ENCODE data around the gene PRDX2.

The PRDX2 gene

GRCh38 chr19:12752056-12752781 lies 49.4 kb downstream of the PRDX2 start:
- DNase-seq (ENCODE audit: low spot score), result no peak

DNA sequence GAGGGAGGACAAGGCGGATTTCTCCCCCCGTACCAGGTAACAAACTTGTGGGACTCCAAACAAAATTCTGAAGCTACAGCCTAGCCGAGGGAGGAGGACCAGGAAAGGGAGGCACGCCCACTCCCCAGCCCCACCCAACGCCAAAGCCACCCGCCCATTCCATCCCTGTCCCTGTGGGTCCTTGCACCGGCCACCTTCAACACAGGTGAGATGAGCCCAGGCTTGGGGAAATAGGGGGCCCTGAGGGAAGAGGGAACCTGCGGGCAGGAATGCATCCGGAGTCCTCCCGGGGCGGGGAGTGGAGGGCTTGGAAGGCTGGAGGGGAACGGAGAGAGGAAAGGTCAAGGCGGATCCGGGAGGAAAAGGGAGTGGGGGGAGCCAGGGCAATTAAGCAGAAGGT lies 50.0 kb downstream of the PRDX2 start, which contains the start of gene BEST2:
Gene BEST2 (plus strand): TSS at position 157 of the 400 bp plus-strand sequence. CDS start 802 bp downstream, outside the sequence.
- no peak for DNase-seq (ENCODE audit: low spot score)

DNA sequence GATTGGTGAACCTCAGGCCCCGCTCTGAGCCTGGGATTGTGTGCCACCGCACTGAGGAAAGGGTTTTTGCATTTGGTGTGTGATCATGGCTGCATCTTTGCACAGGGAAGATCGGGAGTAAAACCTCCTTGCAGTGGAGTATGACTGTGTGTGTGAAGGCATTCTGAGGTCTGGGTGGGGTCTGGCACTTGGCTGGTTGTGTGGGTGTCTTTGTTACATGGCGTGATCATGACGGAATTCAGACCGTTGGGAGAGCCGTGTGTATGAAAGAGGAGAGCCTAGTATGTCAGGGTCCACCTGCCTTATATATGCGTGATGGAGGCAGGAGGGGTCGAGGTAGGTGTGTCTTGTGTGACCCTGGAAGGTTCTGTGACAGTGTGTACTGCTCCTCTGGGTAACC lies 50.7 kb downstream of the PRDX2 start:
- DNase-seq (ENCODE audit: low spot score), result no peak

DNA sequence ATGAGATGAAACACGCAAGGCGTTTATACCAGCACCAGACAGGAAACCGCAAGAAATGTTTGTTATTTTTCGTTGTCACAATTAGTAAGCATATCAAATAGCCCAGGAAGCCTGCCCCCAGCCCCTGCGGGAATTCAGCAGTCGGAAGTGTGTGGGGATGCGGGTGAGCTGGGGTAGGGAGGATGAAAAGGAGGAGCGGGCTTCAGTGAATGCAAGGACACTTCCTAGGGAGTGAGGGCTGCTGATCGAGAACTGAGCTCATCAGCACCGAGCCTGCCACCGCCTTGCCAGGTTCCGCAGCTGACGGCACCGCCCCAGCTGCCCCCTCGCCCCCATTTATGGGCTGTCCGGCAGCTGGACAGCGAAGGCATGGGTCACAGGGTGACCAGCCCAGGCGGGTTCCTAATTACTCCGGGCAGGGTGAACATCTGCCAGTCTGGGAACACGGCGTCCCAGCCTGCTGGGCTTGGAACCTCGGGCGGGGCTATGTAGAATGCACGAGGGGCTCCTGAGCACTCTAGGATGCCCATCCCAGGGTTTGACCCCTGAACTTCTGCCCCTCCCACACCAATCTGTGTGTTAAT lies 51.6 kb downstream of the PRDX2 start:
- DNase-seq (ENCODE audit: low spot score), result no peak

GRCh38 chr19:12748489-12748888 lies 53.1 kb downstream of the PRDX2 start:
- DNase-seq (ENCODE audit: low spot score), result no peak
